Measurements from ENCODE around the gene VSIR. TPM values are rescaled to one million over a fixed set of nuclear protein-coding genes. Genes with fewer than 3 reads are reported as not detected.

VSIR gene
- total and polyA plus RNA-seq, 10 donors, result 34.5 to 512 (median 299) TPM

- TF ChIP-seq POLR2A (IDR thresholded peaks at IDR 0.05), result no peak
- no peak for TF ChIP-seq CTCF (IDR thresholded peaks at IDR 0.05 in 8 of 11, conservative IDR thresholded peaks at IDR 0.05 in 3 of 11)
- peak; percentile 79 to 83 (median 82) for TF ChIP-seq POLR2AphosphoS5 (IDR thresholded peaks at IDR 0.05)
- DNase-seq, result peak; percentile 93
- H3K4me1 ChIP-seq, result peaks cover 40 to 99% (median 87%) of the 10 kb centered on the region in 6 donors
- peak overlapping the region in 1 of 8 donors; percentile 47 for H3K4me3 ChIP-seq
- peak overlapping the region; percentile 81 to 98 (median 90) for H3K27ac ChIP-seq
- 40 to 56% (median 44%) methylated on average over 8 to 16 of the region's 16 CpGs for WGBS, 5 donors
- no peaks in the 10 kb centered on the region for H3K36me3 ChIP-seq
- intact Hi-C loops (cut with DNase I; ENCODE audit: low total_unique reads), result no loop called here
- H3K9me3 ChIP-seq, result no peaks in the 10 kb centered on the region
- H3K27me3 ChIP-seq (replicated peaks in 1 of 7), result no peaks in the 10 kb centered on the region
These were observed 37.4 kb downstream of the VSIR start for GRCh38 chr10:71735709-71736569.

- intact Hi-C loops (cut with DNase I; ENCODE audit: low total_unique reads), result no loop called here
- Histone ChIP-seq H3K27ac (peak overlapping the region; percentile 81 to 98 (median 90)), H3K4me3 (peak overlapping the region in 1 of 8 donors; percentile 47), H3K4me1 (peaks cover 31 to 99% (median 86%) of the 10 kb centered on the region in 6 donors), H3K9me3 (no peaks in the 10 kb centered on the region), H3K27me3 (replicated peaks in 1 of 7) (no peaks in the 10 kb centered on the region), H3K36me3 (no peaks in the 10 kb centered on the region)
- TF ChIP-seq POLR2A (IDR thresholded peaks at IDR 0.05) (no peak), CTCF (IDR thresholded peaks at IDR 0.05 in 8 of 11, conservative IDR thresholded peaks at IDR 0.05 in 3 of 11) (no peak), POLR2AphosphoS5 (IDR thresholded peaks at IDR 0.05) (no peak)
- 81 to 90% (median 88%) methylated on average over 4 to 5 of the region's 5 CpGs for WGBS, 5 donors
- DNase-seq, result no peak
These were observed 38.5 kb downstream of the VSIR start for GRCh38 chr10:71734797-71735196.

GRCh38 chr10:71731791-71732190 lies 41.5 kb downstream of the VSIR start:
- Histone ChIP-seq H3K36me3 (no peaks in the 10 kb centered on the region), H3K4me3 (no peak overlapping the region), H3K9me3 (no peaks in the 10 kb centered on the region), H3K4me1 (peaks cover 48 to 99% (median 89%) of the 10 kb centered on the region in 6 donors), H3K27me3 (replicated peaks in 1 of 7) (no peaks in the 10 kb centered on the region), H3K27ac (peak overlapping the region in 3 of 8 donors; percentile 3 to 98 (median 98))
- TF ChIP-seq CTCF (IDR thresholded peaks at IDR 0.05 in 8 of 11, conservative IDR thresholded peaks at IDR 0.05 in 3 of 11) (no peak), POLR2AphosphoS5 (IDR thresholded peaks at IDR 0.05) (no peak), POLR2A (IDR thresholded peaks at IDR 0.05) (no peak)
- intact Hi-C loops (cut with DNase I; ENCODE audit: low total_unique reads), result no loop called here
- WGBS, 5 donors, result 73 to 84% (median 79%) methylated on average over 6 to 12 of the region's 12 CpGs
- no peak for DNase-seq

GRCh38 chr10:71729161-71729636 lies 44.1 kb downstream of the VSIR start:
- intact Hi-C loops (cut with DNase I; ENCODE audit: low total_unique reads), result no loop called here
- TF ChIP-seq POLR2AphosphoS5 (IDR thresholded peaks at IDR 0.05), result peak; percentile 58 to 62 (median 59)
- no peak for TF ChIP-seq POLR2A (IDR thresholded peaks at IDR 0.05)
- peaks cover 43 to 99% (median 84%) of the 10 kb centered on the region in 6 donors for H3K4me1 ChIP-seq
- WGBS, 5 donors, result 26 to 43% (median 37%) methylated on average over 10 of the region's 10 CpGs
- H3K27ac ChIP-seq, result peak overlapping the region; percentile 9 to 98 (median 94)
- DNase-seq, result peak; percentile 90
- H3K36me3 ChIP-seq, result no peaks in the 10 kb centered on the region
- H3K4me3 ChIP-seq, result peak overlapping the region in 1 of 8 donors; percentile 57
- H3K27me3 ChIP-seq (replicated peaks in 1 of 7), result no peaks in the 10 kb centered on the region
- H3K9me3 ChIP-seq, result no peaks in the 10 kb centered on the region
